GM12892 (cell line): ENCODE results near the gene TRPC4.

Experiments
- POLR2A ChIP-seq: IDR thresholded peaks from 2 replicates; pipeline ENCODE4 v1.6.1; 2011; ENCODE audit warnings: low read depth, low read length, control low read depth
- POLR2AphosphoS5 ChIP-seq: IDR thresholded peaks from 2 replicates; pipeline ENCODE4 v1.6.1; 2011; ENCODE audit warnings: low read depth, low read length, control low read depth
- TAF1 ChIP-seq: IDR thresholded peaks from 2 replicates; pipeline ENCODE4 v1.6.1; 2011; ENCODE audit warnings: low read depth, mild to moderate bottlenecking, control low read depth, low read length, borderline replicate concordance

DNA sequence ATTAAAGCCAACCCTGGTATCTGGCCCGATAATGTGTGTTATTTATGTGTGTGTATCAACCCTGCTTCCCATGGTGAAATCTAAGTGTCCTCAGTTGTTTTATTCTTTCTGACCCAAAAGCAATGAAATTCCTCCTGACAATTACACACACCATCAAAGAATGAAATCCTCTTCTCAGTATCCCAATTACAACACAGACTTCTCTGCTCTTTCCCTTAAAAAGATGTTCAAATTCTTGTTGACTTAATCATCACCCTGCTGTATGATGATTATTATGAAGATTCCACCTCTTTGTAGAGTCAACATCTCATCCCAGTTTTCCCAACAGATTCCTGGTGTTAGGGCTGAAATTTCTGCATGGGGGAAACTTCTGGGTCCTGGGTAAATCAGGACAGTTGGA, 8.9 kb upstream of the TRPC4 start:
- TF ChIP-seq POLR2AphosphoS5 (no peak), POLR2A (no peak), TAF1 (no peak)
